Activated naive CD8-positive, alpha-beta T cell treated with anti-CD3 and anti-CD28 coated beads, Interleukin-2, amount 50 U/mL, for 16 hours (primary cell): ENCODE measurements around the gene PNPLA5.

ENCODE experiments used
- DNase-seq: peaks from one replicate; pipeline ENCODE4 v3.0.0-alpha.2; 2020; ENCODE audit warnings: low read depth, low spot score

The PNPLA5 gene

GRCh38 chr22:43838571-43839307 is 53.1 kb downstream of the PNPLA5 start:
- no peak for DNase-seq

- DNase-seq: no peak
Measured at GRCh38 chr22:43838161-43838560, 53.7 kb downstream of the PNPLA5 start.

GRCh38 chr22:43837666-43838065 is 54.1 kb downstream of the PNPLA5 start:
- no peak for DNase-seq

GRCh38 chr22:43835736-43836135 is 56.1 kb downstream of the PNPLA5 start:
- no peak for DNase-seq

GRCh38 chr22:43835166-43835565 is 56.6 kb downstream of the PNPLA5 start:
- no peak for DNase-seq

- DNase-seq: no peak
Measured at GRCh38 chr22:43833286-43834240, 58.2 kb downstream of the PNPLA5 start.

- DNase-seq: no peak
Measured at GRCh38 chr22:43832393-43833265, 59.2 kb downstream of the PNPLA5 start.

GRCh38 chr22:43831561-43832392 is 60.0 kb downstream of the PNPLA5 start:
- no peak for DNase-seq

GRCh38 chr22:43830931-43831560 is 60.8 kb downstream of the PNPLA5 start:
- DNase-seq: no peak

GRCh38 chr22:43829904-43830851 is 61.6 kb downstream of the PNPLA5 start:
- DNase-seq: no peak
